KMS-11 (cell line): ENCODE measurements around the gene ELAC1.

Experiments used
- H2AFZ ChIP-seq: fragments of 200-600 bp; sonication (generic); 2 replicates; pipeline ENCODE4 v1.6.1; 2016; ENCODE audit warnings: antibody characterized with exemption, mixed run types, low read depth
- H3K27ac ChIP-seq: fragments of 200-600 bp; sonication (generic); 2 replicates; pipeline ENCODE4 v1.6.1; 2016; ENCODE audit warnings: mild to moderate bottlenecking, mixed run types
- H3K27me3 ChIP-seq: fragments of 200-600 bp; sonication (generic); 2 replicates; pipeline ENCODE4 v1.6.1; 2017; ENCODE audit warnings: mild to moderate bottlenecking, low read depth, mixed run types, moderate library complexity; ENCODE audit not compliant: insufficient read depth
- H3K36me3 ChIP-seq: fragments of 200-600 bp; sonication (generic); 2 replicates; pipeline ENCODE4 v1.6.1; 2017; ENCODE audit warnings: mild to moderate bottlenecking, mixed run types; ENCODE audit not compliant: insufficient read depth
- H3K4me1 ChIP-seq: fragments of 200-600 bp; sonication (generic); 2 replicates; pipeline ENCODE4 v1.6.1; 2016; ENCODE audit warnings: mild to moderate bottlenecking, low read depth, mixed run types; ENCODE audit not compliant: poor library complexity, severe bottlenecking
- H3K4me2 ChIP-seq: fragments of 200-600 bp; sonication (generic); 2 replicates; pipeline ENCODE4 v1.7.0; 2016; ENCODE audit warnings: mild to moderate bottlenecking, mixed run types
- H3K4me3 ChIP-seq: fragments of 200-600 bp; sonication (generic); IDR thresholded peaks from 2 replicates; pipeline ENCODE4 v1.6.1; 2017; ENCODE audit warnings: low read depth, low read length, mixed read lengths; ENCODE audit not compliant: insufficient read depth
- H3K79me2 ChIP-seq: fragments of 200-600 bp; sonication (generic); 2 replicates; pipeline ENCODE4 v1.6.1; 2016; ENCODE audit warnings: low read depth, mixed run types; ENCODE audit not compliant: insufficient read depth
- H3K9ac ChIP-seq: fragments of 200-600 bp; sonication (generic); 2 replicates; pipeline ENCODE4 v1.6.1; 2016; ENCODE audit warnings: mild to moderate bottlenecking, mixed run types
- H4K20me1 ChIP-seq: fragments of 200-600 bp; sonication (generic); 2 replicates; pipeline ENCODE4 v1.6.1; 2016; ENCODE audit warnings: mild to moderate bottlenecking, mixed run types; ENCODE audit not compliant: insufficient read depth
- TF ChIP-seq, protein P1 (sequence below): fragments of 200-600 bp; sonication (generic); conservative IDR thresholded peaks from 2 replicates; pipeline ENCODE4 v1.6.1; 2017; ENCODE audit warnings: low read depth, mild to moderate bottlenecking, antibody characterized with exemption, low read length, moderate library complexity, mixed read lengths

ELAC1 gene, protein sequence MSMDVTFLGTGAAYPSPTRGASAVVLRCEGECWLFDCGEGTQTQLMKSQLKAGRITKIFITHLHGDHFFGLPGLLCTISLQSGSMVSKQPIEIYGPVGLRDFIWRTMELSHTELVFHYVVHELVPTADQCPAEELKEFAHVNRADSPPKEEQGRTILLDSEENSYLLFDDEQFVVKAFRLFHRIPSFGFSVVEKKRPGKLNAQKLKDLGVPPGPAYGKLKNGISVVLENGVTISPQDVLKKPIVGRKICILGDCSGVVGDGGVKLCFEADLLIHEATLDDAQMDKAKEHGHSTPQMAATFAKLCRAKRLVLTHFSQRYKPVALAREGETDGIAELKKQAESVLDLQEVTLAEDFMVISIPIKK

DNA sequence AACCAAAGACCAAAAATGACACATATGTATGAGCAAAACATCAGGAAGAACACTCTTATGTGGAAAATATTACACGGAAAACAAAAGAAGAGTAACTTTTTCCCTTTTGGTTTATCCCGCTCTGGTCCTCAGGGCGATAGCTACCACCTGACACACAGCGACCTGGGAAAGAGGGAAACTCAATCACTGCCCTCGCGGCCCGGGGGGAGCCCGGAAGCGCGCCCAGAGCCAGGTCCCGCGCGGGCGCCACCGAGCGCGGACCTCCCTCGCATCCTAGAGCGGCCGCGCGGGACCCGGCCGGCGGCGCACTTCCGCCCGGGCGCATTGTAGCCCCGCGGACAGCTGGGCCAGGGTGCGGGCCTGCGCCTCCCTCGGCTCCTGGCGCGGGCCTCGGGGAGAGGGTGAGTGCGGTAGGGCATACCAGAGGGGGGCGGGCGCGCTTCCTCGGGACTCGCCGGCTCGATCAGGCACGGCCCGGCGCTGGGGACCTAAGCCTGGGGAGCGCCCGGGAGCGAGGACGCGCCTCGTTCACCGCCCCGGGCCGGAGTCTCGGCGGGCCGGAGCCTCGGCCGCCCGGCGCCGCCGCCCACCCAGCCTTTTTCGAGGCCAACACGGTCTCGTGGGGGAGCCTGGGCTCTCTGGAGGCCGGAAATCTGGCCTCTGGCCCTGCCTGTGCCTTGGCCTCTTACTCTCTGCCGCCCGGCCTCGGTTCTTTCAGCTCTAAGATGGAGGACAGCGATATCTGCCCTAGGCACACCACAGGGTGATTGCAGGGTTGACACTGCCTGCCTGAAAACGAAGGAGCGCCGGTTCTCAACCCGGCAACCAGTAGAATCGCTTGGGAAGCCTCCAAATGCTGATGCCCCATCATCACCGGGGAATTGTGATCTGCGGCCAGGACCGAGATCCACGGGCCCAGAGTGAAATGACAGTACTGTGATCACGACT lies at the start of gene ELAC1:
TSS of gene ELAC1 (plus strand) at position 327 of the 948 bp plus-strand sequence. CDS start 6,365 bp downstream, outside the sequence.
- peaks cover 16% of the 10 kb centered on the region; the same call in 1 of the 2 replicates for H3K79me2 ChIP-seq
- no peaks in the 10 kb centered on the region for H3K36me3 ChIP-seq
- H3K9ac ChIP-seq: peak within 1 kb of the TSS; percentile 95
- H3K27ac ChIP-seq: peak within 1 kb of the TSS; percentile 79
- peaks cover 18% of the 10 kb centered on the region for H3K4me1 ChIP-seq
- TF ChIP-seq, protein P1, sequence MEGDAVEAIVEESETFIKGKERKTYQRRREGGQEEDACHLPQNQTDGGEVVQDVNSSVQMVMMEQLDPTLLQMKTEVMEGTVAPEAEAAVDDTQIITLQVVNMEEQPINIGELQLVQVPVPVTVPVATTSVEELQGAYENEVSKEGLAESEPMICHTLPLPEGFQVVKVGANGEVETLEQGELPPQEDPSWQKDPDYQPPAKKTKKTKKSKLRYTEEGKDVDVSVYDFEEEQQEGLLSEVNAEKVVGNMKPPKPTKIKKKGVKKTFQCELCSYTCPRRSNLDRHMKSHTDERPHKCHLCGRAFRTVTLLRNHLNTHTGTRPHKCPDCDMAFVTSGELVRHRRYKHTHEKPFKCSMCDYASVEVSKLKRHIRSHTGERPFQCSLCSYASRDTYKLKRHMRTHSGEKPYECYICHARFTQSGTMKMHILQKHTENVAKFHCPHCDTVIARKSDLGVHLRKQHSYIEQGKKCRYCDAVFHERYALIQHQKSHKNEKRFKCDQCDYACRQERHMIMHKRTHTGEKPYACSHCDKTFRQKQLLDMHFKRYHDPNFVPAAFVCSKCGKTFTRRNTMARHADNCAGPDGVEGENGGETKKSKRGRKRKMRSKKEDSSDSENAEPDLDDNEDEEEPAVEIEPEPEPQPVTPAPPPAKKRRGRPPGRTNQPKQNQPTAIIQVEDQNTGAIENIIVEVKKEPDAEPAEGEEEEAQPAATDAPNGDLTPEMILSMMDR: no peak
- peak within 1 kb of the TSS; percentile 53 for H3K4me3 ChIP-seq
- peak within 1 kb of the TSS; percentile 99 for H2AFZ ChIP-seq
- H3K4me2 ChIP-seq: peak within 1 kb of the TSS; percentile 89
- no peaks in the 10 kb centered on the region for H4K20me1 ChIP-seq
- H3K27me3 ChIP-seq: no peaks in the 10 kb centered on the region

GRCh38 chr18:50918153-50918552 lies 49.7 kb upstream of the ELAC1 start:
- Histone ChIP-seq H3K79me2 (0 out of 2 replicates have a peak, but pooled peaks cover 6% of the 10 kb centered on the region), H3K27ac (no peak overlapping the region), H3K36me3 (peaks cover 14% of the 10 kb centered on the region; the same call in 1 of the 2 replicates), H2AFZ (no peak overlapping the region), H3K9ac (no peak overlapping the region), H3K4me2 (no peak overlapping the region), H3K4me1 (no peaks in the 10 kb centered on the region), H4K20me1 (no peaks in the 10 kb centered on the region), H3K4me3 (no peak overlapping the region), H3K27me3 (no peaks in the 10 kb centered on the region)
- TF ChIP-seq, protein P1: no peak

DNA sequence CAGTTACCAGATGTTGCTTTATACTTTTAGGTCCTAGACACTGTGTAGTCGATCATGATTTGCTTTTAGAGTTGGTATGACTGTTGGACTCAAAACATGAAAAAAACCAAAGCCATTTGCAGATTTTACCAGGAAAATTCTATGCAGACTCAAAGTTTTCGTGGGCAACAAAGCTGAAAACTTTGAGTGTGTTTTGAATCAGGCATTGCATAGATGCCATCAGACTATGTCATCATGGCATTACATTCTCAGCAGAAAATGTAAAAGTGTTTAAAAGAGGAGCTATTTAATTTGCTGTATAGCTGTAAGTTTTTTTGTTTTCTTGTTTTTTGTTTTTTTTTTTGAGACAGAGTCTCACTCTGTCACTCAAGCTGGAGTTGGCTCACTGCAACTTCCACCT lies 43.5 kb upstream of the ELAC1 start:
- no peak overlapping the region for H2AFZ ChIP-seq
- H3K27ac ChIP-seq: no peak overlapping the region
- H4K20me1 ChIP-seq: no peaks in the 10 kb centered on the region
- H3K4me3 ChIP-seq: no peak overlapping the region
- peaks cover 23% of the 10 kb centered on the region; the same call in 1 of the 2 replicates for H3K36me3 ChIP-seq
- H3K27me3 ChIP-seq: no peaks in the 10 kb centered on the region
- H3K4me2 ChIP-seq: no peak overlapping the region
- H3K4me1 ChIP-seq: no peaks in the 10 kb centered on the region
- TF ChIP-seq, protein P1: no peak
- no peaks in the 10 kb centered on the region for H3K79me2 ChIP-seq
- H3K9ac ChIP-seq: no peak overlapping the region

- H2AFZ ChIP-seq: no peak overlapping the region
- H3K4me3 ChIP-seq: no peak overlapping the region
- no peak overlapping the region for H3K9ac ChIP-seq
- H3K27me3 ChIP-seq: no peaks in the 10 kb centered on the region
- no peaks in the 10 kb centered on the region for H4K20me1 ChIP-seq
- H3K4me1 ChIP-seq: no peaks in the 10 kb centered on the region
- H3K79me2 ChIP-seq: no peaks in the 10 kb centered on the region
- H3K4me2 ChIP-seq: no peak overlapping the region
- no peak overlapping the region for H3K27ac ChIP-seq
- TF ChIP-seq, protein P1: no peak
- peaks cover 13% of the 10 kb centered on the region; the same call in 1 of the 2 replicates for H3K36me3 ChIP-seq
Observed at GRCh38 chr18:50926521-50926920, 41.3 kb upstream of the ELAC1 start.
